ENCODE measurements around the gene FAM111A. TPM values are rescaled to one million over a fixed set of nuclear protein-coding genes. Genes with fewer than 3 reads are reported as not detected.
"Not testable (repeated sequence)": the region's sequence is repeated elsewhere in the genome, so short reads cannot be mapped to it uniquely, and the experiment has no call there.

Gene FAM111A
- total RNA-seq, 1 donor from 2014 or later = 28.4 TPM

- H3K27ac Mint-ChIP-seq = no peak overlapping the region
- H3K9me3 Mint-ChIP-seq = peaks cover 14% of the 10 kb centered on the region
- no peak overlapping the region for H3K4me3 Mint-ChIP-seq
- peaks cover 43% of the 10 kb centered on the region for H3K36me3 Mint-ChIP-seq
- H3K27me3 Mint-ChIP-seq = no peaks in the 10 kb centered on the region
- DNase-seq (ENCODE audit: extremely low spot score, unreplicated experiment) = no peak
- H3K4me1 Mint-ChIP-seq (ENCODE audit: unreplicated experiment) = no peaks in the 10 kb centered on the region
- TF ChIP-seq, protein P1, sequence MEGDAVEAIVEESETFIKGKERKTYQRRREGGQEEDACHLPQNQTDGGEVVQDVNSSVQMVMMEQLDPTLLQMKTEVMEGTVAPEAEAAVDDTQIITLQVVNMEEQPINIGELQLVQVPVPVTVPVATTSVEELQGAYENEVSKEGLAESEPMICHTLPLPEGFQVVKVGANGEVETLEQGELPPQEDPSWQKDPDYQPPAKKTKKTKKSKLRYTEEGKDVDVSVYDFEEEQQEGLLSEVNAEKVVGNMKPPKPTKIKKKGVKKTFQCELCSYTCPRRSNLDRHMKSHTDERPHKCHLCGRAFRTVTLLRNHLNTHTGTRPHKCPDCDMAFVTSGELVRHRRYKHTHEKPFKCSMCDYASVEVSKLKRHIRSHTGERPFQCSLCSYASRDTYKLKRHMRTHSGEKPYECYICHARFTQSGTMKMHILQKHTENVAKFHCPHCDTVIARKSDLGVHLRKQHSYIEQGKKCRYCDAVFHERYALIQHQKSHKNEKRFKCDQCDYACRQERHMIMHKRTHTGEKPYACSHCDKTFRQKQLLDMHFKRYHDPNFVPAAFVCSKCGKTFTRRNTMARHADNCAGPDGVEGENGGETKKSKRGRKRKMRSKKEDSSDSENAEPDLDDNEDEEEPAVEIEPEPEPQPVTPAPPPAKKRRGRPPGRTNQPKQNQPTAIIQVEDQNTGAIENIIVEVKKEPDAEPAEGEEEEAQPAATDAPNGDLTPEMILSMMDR (conservative IDR thresholded peaks at IDR 0.05) = no peak
These were observed 24.9 kb upstream of the FAM111A start for GRCh38 chr11:59117774-59118173.

DNA sequence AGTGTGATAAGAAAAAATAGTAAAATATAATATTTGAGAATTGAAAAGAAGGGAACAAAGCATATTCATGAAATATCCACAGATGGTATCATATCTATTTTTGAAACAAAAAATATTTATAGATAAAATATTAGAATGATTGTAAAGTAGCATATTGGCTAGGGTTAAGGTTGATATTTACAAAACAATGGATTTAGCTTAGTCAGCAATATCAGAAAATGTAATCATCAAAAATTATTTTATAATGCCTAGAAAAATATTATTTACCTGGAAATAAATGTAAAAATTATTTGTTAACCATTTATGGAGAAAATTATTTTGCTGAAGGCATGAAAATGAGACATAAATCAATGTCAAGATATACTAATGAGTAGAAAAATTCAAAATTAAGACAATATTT, 22.8 kb upstream of the FAM111A start:
- Mint-ChIP-seq H3K9me3 (peaks cover 20% of the 10 kb centered on the region), H3K4me1 (ENCODE audit: unreplicated experiment) (no peaks in the 10 kb centered on the region), H3K4me3 (no peak overlapping the region), H3K27ac (no peak overlapping the region), H3K27me3 (no peaks in the 10 kb centered on the region), H3K36me3 (peaks cover 35% of the 10 kb centered on the region)
- DNase-seq (ENCODE audit: extremely low spot score, unreplicated experiment) = no peak
- TF ChIP-seq, protein P1 (conservative IDR thresholded peaks at IDR 0.05) = no peak

- Mint-ChIP-seq H3K4me1 (ENCODE audit: unreplicated experiment) (peaks cover 9% of the 10 kb centered on the region), H3K9me3 (peaks cover 13% of the 10 kb centered on the region), H3K4me3 (peak overlapping the region; percentile 86), H3K36me3 (peaks cover 14% of the 10 kb centered on the region), H3K27ac (peak overlapping the region; percentile 43), H3K27me3 (no peaks in the 10 kb centered on the region)
- TF ChIP-seq, protein P1 (conservative IDR thresholded peaks at IDR 0.05) = peak; percentile 99
- peak; percentile 89 for DNase-seq (ENCODE audit: extremely low spot score, unreplicated experiment)
These were observed 6.8 kb upstream of the FAM111A start for GRCh38 chr11:59135648-59136461.

DNA sequence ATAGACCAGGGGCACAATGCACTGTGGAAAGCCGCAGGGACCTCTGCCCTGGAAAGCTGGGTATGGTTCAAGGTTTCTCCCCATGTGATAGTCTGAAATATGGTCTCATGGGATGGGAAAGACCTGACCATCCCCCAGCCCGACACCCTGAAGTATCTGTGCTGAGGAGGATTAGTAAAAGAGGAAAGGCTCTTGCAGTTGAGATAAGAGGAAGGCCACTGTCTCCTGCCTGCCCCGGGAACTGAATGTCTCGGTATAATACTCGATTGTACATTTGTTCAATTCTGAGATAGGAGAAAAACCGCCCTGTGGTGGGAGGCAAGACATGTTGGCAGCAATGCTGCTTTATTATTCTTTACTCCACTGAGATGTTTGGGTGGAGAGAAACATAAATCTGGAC, 6.1 kb upstream of the FAM111A start:
- not testable (repeated sequence) for H3K27me3 Mint-ChIP-seq; DNase-seq (ENCODE audit: extremely low spot score, unreplicated experiment); H3K4me1 Mint-ChIP-seq (ENCODE audit: unreplicated experiment)
- H3K27ac Mint-ChIP-seq = peak overlapping the region; percentile 43
- peak overlapping the region; percentile 86 for H3K4me3 Mint-ChIP-seq
- H3K36me3 Mint-ChIP-seq = peaks cover 10% of the 10 kb centered on the region
- peaks cover 10% of the 10 kb centered on the region for H3K9me3 Mint-ChIP-seq

DNA sequence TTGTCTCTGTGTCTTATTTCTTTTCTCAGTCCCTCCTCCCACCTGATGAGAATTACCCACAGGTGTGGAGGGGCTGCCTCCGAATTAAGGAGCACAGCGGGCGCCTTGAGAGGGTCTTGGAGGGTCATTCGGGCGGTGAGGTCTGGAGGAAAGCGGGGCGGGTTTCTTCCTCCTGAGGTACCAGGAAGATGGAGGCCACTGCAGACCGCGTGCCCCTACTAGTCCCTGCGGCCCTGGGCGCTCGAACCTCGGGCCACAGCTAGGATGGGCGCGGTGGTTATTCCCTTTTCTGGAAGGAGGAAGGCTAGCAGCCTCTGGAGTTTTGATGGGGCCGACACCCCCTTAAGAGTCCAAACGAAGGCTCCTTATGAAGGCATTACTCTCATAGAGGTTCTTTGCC, 5.5 kb upstream of the FAM111A start:
- TF ChIP-seq, protein P1 (conservative IDR thresholded peaks at IDR 0.05) = no peak
- Mint-ChIP-seq H3K36me3 (peaks cover 8% of the 10 kb centered on the region), H3K4me3 (no peak overlapping the region), H3K9me3 (peaks cover 8% of the 10 kb centered on the region), H3K4me1 (ENCODE audit: unreplicated experiment) (peaks cover 13% of the 10 kb centered on the region), H3K27me3 (peaks cover 2% of the 10 kb centered on the region), H3K27ac (no peak overlapping the region)
- no peak for DNase-seq (ENCODE audit: extremely low spot score, unreplicated experiment)

- TF ChIP-seq, protein P1 (conservative IDR thresholded peaks at IDR 0.05) = no peak
- Mint-ChIP-seq H3K36me3 (no peaks in the 10 kb centered on the region), H3K4me3 (no peak overlapping the region), H3K9me3 (no peaks in the 10 kb centered on the region), H3K27me3 (peaks cover 13% of the 10 kb centered on the region), H3K27ac (no peak overlapping the region), H3K4me1 (ENCODE audit: unreplicated experiment) (peaks cover 22% of the 10 kb centered on the region)
- DNase-seq (ENCODE audit: extremely low spot score, unreplicated experiment) = no peak
These were observed 4.0 kb upstream of the FAM111A start for GRCh38 chr11:59138643-59139042.
